IPS-20b (cell line): ENCODE measurements around the gene SYT11.

Experiments
- H3K27ac ChIP-seq: one replicate; pipeline ENCODE4 v1.5.1; 2013; ENCODE audit warnings: low read length
- H3K27me3 ChIP-seq: 2 replicates; pipeline ENCODE4 v1.6.1; 2013; ENCODE audit warnings: mild to moderate bottlenecking, low read length, inconsistent platforms; ENCODE audit not compliant: insufficient read depth
- H3K36me3 ChIP-seq: 2 replicates; pipeline ENCODE4 v1.6.1; 2013; ENCODE audit warnings: low read depth, mild to moderate bottlenecking, inconsistent platforms, low read length, moderate library complexity; ENCODE audit not compliant: insufficient read depth
- H3K4me1 ChIP-seq: 2 replicates; pipeline ENCODE4 v1.6.1; 2013; ENCODE audit warnings: mild to moderate bottlenecking, control low read depth, inconsistent platforms, low read length, moderate library complexity; ENCODE audit not compliant: insufficient read depth
- H3K4me3 ChIP-seq: 2 replicates; pipeline ENCODE4 v1.5.1; 2013; ENCODE audit warnings: mild to moderate bottlenecking, low read length, inconsistent platforms
- H3K9ac ChIP-seq: 2 replicates; pipeline ENCODE4 v1.6.1; 2013; ENCODE audit warnings: low read depth, mild to moderate bottlenecking, inconsistent platforms, low read length, moderate library complexity
- H3K9me3 ChIP-seq: 2 replicates; pipeline ENCODE4 v1.6.1; 2013; ENCODE audit warnings: mild to moderate bottlenecking, low read depth, low read length, inconsistent platforms; ENCODE audit not compliant: insufficient read depth

The SYT11 gene

GRCh38 chr1:155867766-155868165 lies 8.4 kb downstream of the SYT11 start:
- Histone ChIP-seq H3K27me3 (no peaks in the 10 kb centered on the region), H3K36me3 (no peaks in the 10 kb centered on the region), H3K4me3 (no peak overlapping the region), H3K4me1 (no peaks in the 10 kb centered on the region), H3K27ac (no peak overlapping the region), H3K9ac (no peak overlapping the region), H3K9me3 (no peaks in the 10 kb centered on the region)

- H3K4me1 ChIP-seq = no peaks in the 10 kb centered on the region
- H3K4me3 ChIP-seq = no peak overlapping the region
- no peak overlapping the region for H3K27ac ChIP-seq
- no peak overlapping the region; the same call in 1 of the 2 replicates for H3K9ac ChIP-seq
- no peaks in the 10 kb centered on the region for H3K9me3 ChIP-seq
- H3K27me3 ChIP-seq = no peaks in the 10 kb centered on the region
- no peaks in the 10 kb centered on the region for H3K36me3 ChIP-seq
Measured at GRCh38 chr1:155871390-155871789, 12.0 kb downstream of the SYT11 start.

GRCh38 chr1:155872527-155872926 lies 13.2 kb downstream of the SYT11 start:
- Histone ChIP-seq H3K9me3 (no peaks in the 10 kb centered on the region), H3K9ac (no peak overlapping the region), H3K27me3 (no peaks in the 10 kb centered on the region), H3K36me3 (no peaks in the 10 kb centered on the region), H3K4me3 (no peak overlapping the region), H3K4me1 (no peaks in the 10 kb centered on the region), H3K27ac (no peak overlapping the region)

GRCh38 chr1:155873860-155874259 lies 14.5 kb downstream of the SYT11 start:
- no peak overlapping the region for H3K9ac ChIP-seq
- no peaks in the 10 kb centered on the region for H3K27me3 ChIP-seq
- H3K9me3 ChIP-seq = no peaks in the 10 kb centered on the region
- no peak overlapping the region for H3K27ac ChIP-seq
- no peak overlapping the region for H3K4me3 ChIP-seq
- H3K4me1 ChIP-seq = no peaks in the 10 kb centered on the region
- no peaks in the 10 kb centered on the region for H3K36me3 ChIP-seq

- H3K27me3 ChIP-seq = no peaks in the 10 kb centered on the region
Measured at GRCh38 chr1:155877945-155878344, 18.6 kb downstream of the SYT11 start.

GRCh38 chr1:155880251-155880650 lies 20.9 kb downstream of the SYT11 start:
- Histone ChIP-seq H3K9me3 (no peaks in the 10 kb centered on the region), H3K27me3 (no peaks in the 10 kb centered on the region), H3K9ac (no peak overlapping the region), H3K36me3 (no peaks in the 10 kb centered on the region), H3K4me3 (no peak overlapping the region), H3K27ac (no peak overlapping the region), H3K4me1 (no peaks in the 10 kb centered on the region; the same call in 1 of the 2 replicates)

More at GRCh38 chr1:155877945-155878344, 18.6 kb downstream of the SYT11 start:
- Histone ChIP-seq H3K9me3 (no peaks in the 10 kb centered on the region), H3K9ac (no peak overlapping the region), H3K4me3 (no peak overlapping the region), H3K36me3 (no peaks in the 10 kb centered on the region), H3K4me1 (no peaks in the 10 kb centered on the region), H3K27ac (no peak overlapping the region)

- H3K9ac ChIP-seq = no peak overlapping the region
- H3K36me3 ChIP-seq = no peaks in the 10 kb centered on the region
Measured at GRCh38 chr1:155880950-155881349, 21.6 kb downstream of the SYT11 start.

GRCh38 chr1:155882235-155882634 lies 22.9 kb downstream of the SYT11 start:
- no peaks in the 10 kb centered on the region for H3K9me3 ChIP-seq
- no peak overlapping the region for H3K9ac ChIP-seq
- H3K27ac ChIP-seq = no peak overlapping the region
- no peaks in the 10 kb centered on the region for H3K36me3 ChIP-seq
- no peaks in the 10 kb centered on the region; the same call in 1 of the 2 replicates for H3K4me1 ChIP-seq
- no peaks in the 10 kb centered on the region for H3K27me3 ChIP-seq
- no peak overlapping the region for H3K4me3 ChIP-seq

More at GRCh38 chr1:155880950-155881349, 21.6 kb downstream of the SYT11 start:
- Histone ChIP-seq H3K27ac (no peak overlapping the region), H3K4me1 (no peaks in the 10 kb centered on the region; the same call in 1 of the 2 replicates), H3K9me3 (no peaks in the 10 kb centered on the region), H3K27me3 (no peaks in the 10 kb centered on the region), H3K4me3 (no peak overlapping the region)

- Histone ChIP-seq H3K4me3 (no peak overlapping the region), H3K36me3 (no peaks in the 10 kb centered on the region), H3K4me1 (no peaks in the 10 kb centered on the region; the same call in 1 of the 2 replicates)
Measured at GRCh38 chr1:155882766-155883165, 23.4 kb downstream of the SYT11 start.

GRCh38 chr1:155884031-155884960 lies 24.9 kb downstream of the SYT11 start:
- Histone ChIP-seq H3K4me1 (no peaks in the 10 kb centered on the region; the same call in 1 of the 2 replicates), H3K4me3 (no peak overlapping the region), H3K27ac (no peak overlapping the region), H3K36me3 (no peaks in the 10 kb centered on the region), H3K27me3 (no peaks in the 10 kb centered on the region), H3K9me3 (no peaks in the 10 kb centered on the region), H3K9ac (no peak overlapping the region)

More at GRCh38 chr1:155882766-155883165, 23.4 kb downstream of the SYT11 start:
- Histone ChIP-seq H3K27me3 (no peaks in the 10 kb centered on the region), H3K9me3 (no peaks in the 10 kb centered on the region), H3K27ac (no peak overlapping the region), H3K9ac (no peak overlapping the region)

GRCh38 chr1:155884982-155885381 lies 25.6 kb downstream of the SYT11 start:
- H3K27me3 ChIP-seq = no peaks in the 10 kb centered on the region
- H3K36me3 ChIP-seq = no peaks in the 10 kb centered on the region
- H3K9ac ChIP-seq = no peak overlapping the region
- H3K9me3 ChIP-seq = no peaks in the 10 kb centered on the region
- H3K27ac ChIP-seq = no peak overlapping the region
- no peaks in the 10 kb centered on the region; the same call in 1 of the 2 replicates for H3K4me1 ChIP-seq
- H3K4me3 ChIP-seq = no peak overlapping the region

GRCh38 chr1:155888481-155888880 lies 29.1 kb downstream of the SYT11 start:
- Histone ChIP-seq H3K4me1 (no peaks in the 10 kb centered on the region; the same call in 1 of the 2 replicates), H3K36me3 (no peaks in the 10 kb centered on the region), H3K4me3 (no peak overlapping the region), H3K27me3 (no peaks in the 10 kb centered on the region), H3K27ac (no peak overlapping the region), H3K9me3 (no peaks in the 10 kb centered on the region), H3K9ac (no peak overlapping the region)
